Activated naive CD8-positive, alpha-beta T cell treated with anti-CD3 and anti-CD28 coated beads, Interleukin-2, amount 50 U/mL, for 16 hours (primary cell): ENCODE measurements around the gene DLEC1.
"Not testable (repeated sequence)": the region's sequence is repeated elsewhere in the genome, so short reads cannot be mapped to it uniquely, and the experiment has no call there.

Experiments used
- DNase-seq: peaks from one replicate; pipeline ENCODE4 v3.0.0-alpha.2; 2020; ENCODE audit warnings: low read depth, low spot score

The DLEC1 gene

GRCh38 chr3:38135621-38136277 lies 96.7 kb downstream of the DLEC1 start:
- DNase-seq = not testable (repeated sequence)

- DNase-seq = no peak
Measured at GRCh38 chr3:38136393-38136776, 97.4 kb downstream of the DLEC1 start.

GRCh38 chr3:38136777-38137614 lies 98.0 kb downstream of the DLEC1 start, which contains the start of gene ACAA1:
Gene ACAA1, minus strand, starts transcription at chr3:38137127. Its CDS starts 92 bp downstream, at chr3:38137035.
- peak; percentile 99 for DNase-seq

GRCh38 chr3:38137615-38138348 lies 98.8 kb downstream of the DLEC1 start:
- no peak for DNase-seq

- peak; percentile 72 for DNase-seq
Measured at GRCh38 chr3:38138349-38139190, 99.6 kb downstream of the DLEC1 start, which contains the start of gene MYD88. Gene MYD88, plus strand, starts transcription at chr3:38138661. Its CDS starts 40 bp downstream, at chr3:38138701.

- no peak for DNase-seq
Measured at GRCh38 chr3:38139191-38139590, 100.2 kb downstream of the DLEC1 start.

- DNase-seq = no peak
Measured at GRCh38 chr3:38139652-38140051, 100.6 kb downstream of the DLEC1 start.

- no peak for DNase-seq
Measured at GRCh38 chr3:38140326-38141172, 101.5 kb downstream of the DLEC1 start.

- no peak for DNase-seq
Measured at GRCh38 chr3:38141173-38141951, 102.4 kb downstream of the DLEC1 start.

GRCh38 chr3:38141952-38142273 lies 102.9 kb downstream of the DLEC1 start:
- DNase-seq = no peak

- no peak for DNase-seq
Measured at GRCh38 chr3:38142959-38143358, 104.0 kb downstream of the DLEC1 start.

- no peak for DNase-seq
Measured at GRCh38 chr3:38143511-38143910, 104.5 kb downstream of the DLEC1 start.

GRCh38 chr3:38146504-38146903 lies 107.5 kb downstream of the DLEC1 start:
- DNase-seq = no peak

- DNase-seq = no peak
Measured at GRCh38 chr3:38147421-38147820, 108.4 kb downstream of the DLEC1 start.

GRCh38 chr3:38148311-38148882 lies 109.4 kb downstream of the DLEC1 start:
- no peak for DNase-seq

- DNase-seq = no peak
Measured at GRCh38 chr3:38149708-38150107, 110.7 kb downstream of the DLEC1 start.

GRCh38 chr3:38150780-38151528 lies 111.9 kb downstream of the DLEC1 start:
- DNase-seq = no peak

- DNase-seq = no peak
Measured at GRCh38 chr3:38151667-38152265, 112.8 kb downstream of the DLEC1 start.
